Endothelial cell (in vitro differentiated cells): ENCODE data around the gene TAF4. TPM values are rescaled to one million over a fixed set of nuclear protein-coding genes. Genes with fewer than 3 reads are reported as not detected.

Source experiments
- DNase-seq: peaks from one replicate; pipeline ENCODE4 v3.0.0; 2021; ENCODE audit warnings: low spot score
- H3K27ac Mint-ChIP-seq: one replicate; pipeline ENCODE4 v1.8.0; 2021; ENCODE audit warnings: mixed read lengths, inconsistent platforms; ENCODE audit not compliant: unreplicated experiment
- H3K27me3 Mint-ChIP-seq: one replicate; pipeline ENCODE4 v1.8.0; 2021; ENCODE audit warnings: mild to moderate bottlenecking, moderate library complexity, mixed read lengths, inconsistent platforms; ENCODE audit not compliant: unreplicated experiment
- H3K36me3 Mint-ChIP-seq: one replicate; pipeline ENCODE4 v1.8.0; 2021; ENCODE audit warnings: mild to moderate bottlenecking, low read depth, mixed read lengths, inconsistent platforms; ENCODE audit not compliant: unreplicated experiment
- H3K4me1 Mint-ChIP-seq: one replicate; pipeline ENCODE4 v1.8.0; 2021; ENCODE audit warnings: mild to moderate bottlenecking, mixed read lengths, inconsistent platforms; ENCODE audit not compliant: unreplicated experiment
- H3K4me3 Mint-ChIP-seq: one replicate; pipeline ENCODE4 v1.8.0; 2021; ENCODE audit warnings: mild to moderate bottlenecking, mixed read lengths, inconsistent platforms; ENCODE audit not compliant: unreplicated experiment
- H3K9me3 Mint-ChIP-seq: one replicate; pipeline ENCODE4 v1.8.0; 2021; ENCODE audit warnings: mixed read lengths, inconsistent platforms; ENCODE audit not compliant: unreplicated experiment
- total RNA-seq: library from RNA; stranded (reverse); fragmentation: NEBNext Ultra II Directional; extraction: Animal tissue kit (Norgen Biotek cat#: 25700); gene quantifications from one replicate; pipeline ENCODE4 v1.2.1, GENCODE V29; 2021; ENCODE audit not compliant: unreplicated experiment
- TF ChIP-seq, protein P1 (sequence below): fragments of 200-600 bp; sonication (generic); IDR thresholded peaks from one replicate; pipeline ENCODE4 v1.5.0; 2021; ENCODE audit warnings: antibody characterized with exemption; ENCODE audit not compliant: unreplicated experiment

Gene TAF4
- total RNA-seq, 1 donor from 2014 or later, result 14.2 TPM

DNA sequence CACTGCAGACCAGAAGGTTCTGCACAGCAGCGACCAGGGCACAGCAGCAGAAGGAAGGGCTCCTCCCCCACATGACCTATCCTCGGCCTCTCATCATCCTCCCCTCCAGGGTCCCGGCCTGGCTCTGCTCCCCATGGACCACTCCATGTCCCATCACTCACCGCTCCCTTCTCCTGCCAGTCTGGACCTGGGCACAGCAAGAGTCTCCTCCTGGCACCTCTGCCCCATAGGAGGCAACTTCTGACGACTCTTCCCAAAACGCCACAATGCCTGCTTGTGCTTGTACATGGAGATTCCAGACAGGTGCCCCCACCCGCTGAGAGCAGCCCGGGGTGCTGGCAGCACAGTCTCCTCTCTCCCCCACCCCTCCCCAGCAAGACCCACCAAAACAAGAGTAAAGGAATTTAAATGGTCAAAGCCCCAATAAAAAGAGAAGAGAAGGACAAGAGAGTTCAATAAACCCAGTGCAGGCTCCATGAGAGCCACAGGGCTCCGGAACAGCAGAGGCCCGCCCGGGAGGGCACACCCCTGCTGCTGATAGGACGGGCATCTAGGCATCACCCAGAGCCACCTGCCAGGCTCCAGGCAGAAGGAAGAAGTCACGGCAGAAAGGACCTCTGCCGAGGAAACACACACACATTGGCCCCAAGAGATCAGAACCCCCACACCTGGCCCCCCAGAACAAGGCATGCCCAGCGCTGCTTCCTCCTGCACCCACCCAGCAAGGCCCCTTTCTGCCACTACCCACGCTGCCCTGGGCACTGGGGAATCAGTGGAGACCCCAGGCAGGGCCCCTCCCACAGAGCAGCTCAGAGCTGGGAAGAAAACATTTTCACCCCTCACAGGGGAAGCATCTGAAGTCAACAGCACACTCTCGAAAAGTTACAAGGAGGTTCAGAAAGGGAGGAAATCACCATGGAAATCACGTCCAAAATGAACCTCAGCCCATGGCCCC, 15.2 kb downstream of the TAF4 start:
- Mint-ChIP-seq H3K9me3 (no peaks in the 10 kb centered on the region), H3K27ac (no peak overlapping the region), H3K4me1 (peaks cover 8% of the 10 kb centered on the region), H3K36me3 (peaks cover 5% of the 10 kb centered on the region), H3K4me3 (no peak overlapping the region), H3K27me3 (peaks cover 7% of the 10 kb centered on the region)
- TF ChIP-seq, protein P1, sequence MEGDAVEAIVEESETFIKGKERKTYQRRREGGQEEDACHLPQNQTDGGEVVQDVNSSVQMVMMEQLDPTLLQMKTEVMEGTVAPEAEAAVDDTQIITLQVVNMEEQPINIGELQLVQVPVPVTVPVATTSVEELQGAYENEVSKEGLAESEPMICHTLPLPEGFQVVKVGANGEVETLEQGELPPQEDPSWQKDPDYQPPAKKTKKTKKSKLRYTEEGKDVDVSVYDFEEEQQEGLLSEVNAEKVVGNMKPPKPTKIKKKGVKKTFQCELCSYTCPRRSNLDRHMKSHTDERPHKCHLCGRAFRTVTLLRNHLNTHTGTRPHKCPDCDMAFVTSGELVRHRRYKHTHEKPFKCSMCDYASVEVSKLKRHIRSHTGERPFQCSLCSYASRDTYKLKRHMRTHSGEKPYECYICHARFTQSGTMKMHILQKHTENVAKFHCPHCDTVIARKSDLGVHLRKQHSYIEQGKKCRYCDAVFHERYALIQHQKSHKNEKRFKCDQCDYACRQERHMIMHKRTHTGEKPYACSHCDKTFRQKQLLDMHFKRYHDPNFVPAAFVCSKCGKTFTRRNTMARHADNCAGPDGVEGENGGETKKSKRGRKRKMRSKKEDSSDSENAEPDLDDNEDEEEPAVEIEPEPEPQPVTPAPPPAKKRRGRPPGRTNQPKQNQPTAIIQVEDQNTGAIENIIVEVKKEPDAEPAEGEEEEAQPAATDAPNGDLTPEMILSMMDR, result no peak
- no peak for DNase-seq

DNA sequence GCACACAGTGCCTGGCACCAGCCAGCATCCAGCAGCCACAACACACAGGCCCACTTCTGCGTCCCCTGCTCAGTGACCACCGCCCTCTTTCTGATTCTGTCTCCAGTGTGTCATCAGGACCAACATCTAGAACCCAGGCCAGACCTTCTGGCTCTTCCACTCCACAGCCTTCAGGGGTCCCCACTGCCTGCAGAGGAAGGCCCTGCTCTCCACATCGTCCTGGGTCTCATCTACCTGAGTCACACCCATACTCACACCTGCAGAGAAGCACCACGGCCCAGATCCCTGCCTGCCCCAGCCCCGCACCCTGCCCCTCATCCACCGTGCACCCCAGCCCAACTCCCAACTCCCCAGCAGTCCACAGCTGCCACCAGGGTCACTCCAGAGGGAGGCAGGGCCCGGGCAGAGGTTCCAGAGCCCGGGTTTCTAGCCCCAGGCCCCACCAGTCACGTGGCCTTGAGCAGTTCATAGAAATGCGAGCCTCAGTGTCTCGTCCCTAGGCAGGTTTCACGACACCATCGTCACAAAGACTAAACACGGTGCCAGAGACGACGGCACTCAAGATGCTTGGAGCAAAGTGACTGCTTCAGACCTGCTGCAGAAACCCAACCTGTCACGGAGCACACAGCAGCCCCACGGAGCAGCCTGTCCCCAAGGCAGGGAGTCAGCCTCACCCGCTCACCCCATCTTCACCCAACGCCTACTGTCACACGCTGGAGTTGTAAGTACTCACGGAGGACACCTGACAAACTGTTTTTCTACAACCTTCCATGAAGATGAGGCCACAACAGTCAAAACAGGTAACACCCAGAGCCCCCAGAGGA, 16.1 kb downstream of the TAF4 start:
- Mint-ChIP-seq H3K4me3 (no peak overlapping the region), H3K36me3 (peaks cover 5% of the 10 kb centered on the region), H3K27me3 (peaks cover 4% of the 10 kb centered on the region), H3K27ac (no peak overlapping the region), H3K9me3 (no peaks in the 10 kb centered on the region), H3K4me1 (peaks cover 15% of the 10 kb centered on the region)
- DNase-seq, result no peak
- TF ChIP-seq, protein P1, result no peak

DNA sequence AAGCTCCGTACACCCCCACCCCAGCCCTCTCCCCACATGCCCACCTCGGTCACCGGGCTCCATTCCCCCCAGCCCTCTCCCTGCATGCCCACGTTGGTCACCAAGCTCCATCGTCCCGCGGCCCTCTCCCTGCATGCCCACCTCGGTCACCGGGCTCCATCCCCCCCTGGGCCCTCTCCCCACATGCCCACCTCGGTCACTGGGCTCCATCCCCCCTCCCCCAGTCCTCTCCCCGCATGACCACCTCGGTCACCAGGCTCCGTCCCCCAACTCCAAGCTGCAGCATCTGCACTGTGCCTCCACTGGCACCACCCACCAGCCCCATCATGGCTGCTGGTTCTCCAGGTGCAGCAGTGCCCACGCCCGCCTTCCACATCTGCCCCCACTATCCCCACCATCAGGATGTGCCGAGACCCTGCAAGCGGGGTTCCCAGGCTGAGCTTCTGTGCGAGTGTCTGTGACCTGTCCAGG, 16.8 kb downstream of the TAF4 start:
- H3K4me3 Mint-ChIP-seq, result no peak overlapping the region
- no peak for DNase-seq
- no peaks in the 10 kb centered on the region for H3K9me3 Mint-ChIP-seq
- no peak overlapping the region for H3K27ac Mint-ChIP-seq
- no peaks in the 10 kb centered on the region for H3K36me3 Mint-ChIP-seq
- H3K27me3 Mint-ChIP-seq, result peaks cover 4% of the 10 kb centered on the region
- TF ChIP-seq, protein P1, result no peak
- H3K4me1 Mint-ChIP-seq, result peaks cover 19% of the 10 kb centered on the region

DNA sequence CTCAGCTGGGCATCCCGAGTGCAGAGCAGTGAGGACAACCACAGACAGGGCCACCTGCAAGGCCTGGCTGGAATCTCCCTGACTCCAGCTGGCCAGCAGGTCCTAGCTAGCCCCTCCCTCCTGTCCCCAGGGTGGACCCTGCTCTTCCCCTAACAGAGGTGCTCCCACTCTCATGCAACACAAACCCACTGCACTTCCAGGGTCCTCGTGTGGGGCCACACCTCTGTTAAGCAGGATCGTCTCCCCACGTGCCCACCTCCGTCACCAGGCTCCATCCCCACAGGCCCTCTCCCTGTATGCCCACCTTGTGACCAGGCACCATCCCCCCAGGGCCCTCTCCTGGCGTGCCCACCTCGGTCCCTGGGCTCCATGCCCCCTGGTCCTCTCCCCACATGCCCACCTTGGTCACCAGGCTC, 17.3 kb downstream of the TAF4 start:
- Mint-ChIP-seq H3K27ac (no peak overlapping the region), H3K36me3 (no peaks in the 10 kb centered on the region), H3K27me3 (peaks cover 4% of the 10 kb centered on the region), H3K9me3 (no peaks in the 10 kb centered on the region), H3K4me3 (no peak overlapping the region), H3K4me1 (peaks cover 19% of the 10 kb centered on the region)
- TF ChIP-seq, protein P1, result no peak
- DNase-seq, result no peak
